ENCODE measurements around the gene EXT2. TPM values are rescaled to one million over a fixed set of nuclear protein-coding genes. Genes with fewer than 3 reads are reported as not detected.

EXT2 gene
- total RNA-seq, 1 experiment from 2014 or later = 42.9 TPM

DNA sequence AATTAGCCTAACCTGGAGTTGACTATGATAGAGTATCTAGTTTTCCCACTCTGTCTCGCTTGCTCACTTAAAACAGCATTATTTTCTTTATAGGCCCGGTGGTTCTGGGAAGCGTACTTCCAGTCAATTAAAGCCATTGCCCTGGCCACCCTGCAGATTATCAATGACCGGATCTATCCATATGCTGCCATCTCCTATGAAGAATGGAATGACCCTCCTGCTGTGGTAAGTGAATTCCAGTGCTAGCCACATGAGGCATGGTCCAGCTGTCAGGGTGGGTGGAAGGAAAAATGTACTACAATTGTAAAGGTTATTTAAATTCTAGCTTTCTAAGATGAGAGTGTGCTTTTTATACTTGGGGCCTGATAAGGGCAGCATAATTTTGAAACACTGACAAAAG, 76.0 kb downstream of the EXT2 start:
- Histone ChIP-seq H2AFZ (ENCODE audit: low read length) (no peak overlapping the region), H3K18ac (ENCODE audit: insufficient read length, low read depth, low read length) (no peak overlapping the region), H3K4me1 (ENCODE audit: insufficient read depth, low read length) (peaks cover 5% of the 10 kb centered on the region), H3K4me2 (ENCODE audit: insufficient read depth, insufficient read length, low read length) (no peak overlapping the region), H3K23me2 (ENCODE audit: insufficient read length, low read depth, low read length, poor library complexity, severe bottlenecking) (no peaks in the 10 kb centered on the region), H4K5ac (ENCODE audit: insufficient read length, low read depth, low read length) (no peak overlapping the region), H3K23ac (ENCODE audit: insufficient read length, low read depth, low read length) (no peak overlapping the region), H3K79me1 (ENCODE audit: insufficient read depth, low read depth, low read length, poor library complexity, severe bottlenecking) (no peaks in the 10 kb centered on the region), H3K56ac (ENCODE audit: insufficient read length, low read depth, low read length) (no peak overlapping the region), H3K27ac (ENCODE audit: insufficient read length, low read depth, low read length) (no peak overlapping the region), H4K91ac (ENCODE audit: insufficient read length, low read depth, low read length) (no peak overlapping the region), H2BK5ac (ENCODE audit: insufficient read length, low read length) (no peak overlapping the region), H2BK120ac (ENCODE audit: low read depth, low read length, poor library complexity, severe bottlenecking) (no peak overlapping the region), H2BK12ac (ENCODE audit: insufficient read length, low read depth, low read length) (no peak overlapping the region), H3K4ac (ENCODE audit: low read depth, low read length) (no peak overlapping the region), H3K9me3 (ENCODE audit: control insufficient read depth, low read depth, low read length) (no peaks in the 10 kb centered on the region), H3K79me2 (ENCODE audit: insufficient read depth, low read length) (no peaks in the 10 kb centered on the region), H2AK5ac (ENCODE audit: insufficient read length, low read length) (no peak overlapping the region), H3K27me3 (ENCODE audit: insufficient read depth, low read length) (no peaks in the 10 kb centered on the region), H3K14ac (ENCODE audit: insufficient read depth, low read length) (no peak overlapping the region), H3K9ac (ENCODE audit: extremely low read depth, insufficient read length, low read length) (no peak overlapping the region), H2BK15ac (ENCODE audit: low read depth, low read length) (no peak overlapping the region), H4K8ac (replicated peaks; ENCODE audit: insufficient read length, low read depth, low read length) (no peak overlapping the region), H3T11ph (ENCODE audit: low read length) (no peak overlapping the region), H2BK20ac (ENCODE audit: low read depth, low read length, poor library complexity, severe bottlenecking) (no peak overlapping the region), H4K20me1 (ENCODE audit: control insufficient read depth, insufficient read depth, insufficient read length) (no peaks in the 10 kb centered on the region)
- Mint-ChIP-seq H3K4me3 (no peak overlapping the region), H3K27me3 (ENCODE audit: low read depth) (no peaks in the 10 kb centered on the region), H3K27ac (no peak overlapping the region; a peak in 2 of 7 replicates), H3K9me3 (no peaks in the 10 kb centered on the region; a peak in 1 of 5 replicates), H3K36me3 (ENCODE audit: insufficient read depth in 1 of 3, low read depth in 3 of 3) (peaks cover 5 to 6% (median 5%) of the 10 kb centered on the region in 3 experiments; a peak in 5 of 7 replicates), H3K4me1 (peaks cover 14 to 17% of the 10 kb centered on the region in 2 experiments)
- no peak for DNase-seq
- WGBS (ENCODE audit: extremely low coverage, insufficient read length, low lambda C conversion rate) = no CpG with 5 or more reads among the region's 4 CpGs
- TF ChIP-seq CTCF (conservative IDR thresholded peaks at IDR 0.05) = no peak
